Body of pancreas (tissue), 4 donors: ENCODE results near the gene LRRFIP1. TPM values are rescaled to one million over a fixed set of nuclear protein-coding genes. Genes with fewer than 3 reads are reported as not detected.

ENCODE experiments used
- ATAC-seq: fragments of 150-250 bp; one replicate; pipeline ENCODE4 v1.9.1; 2016
- DNase-seq, 4 donors: peaks; one replicate each; pipeline ENCODE4 v3.0.0-alpha.2; 2019
- H3K27ac ChIP-seq, 4 donors: fragments of 200-600 bp; sonication (generic); 1 replicate in 3 of 4; 2 replicates in 1 of 4; pipeline versions ENCODE4 v1.5.1 to v1.6.1; 2016 to 2019; ENCODE audit warnings: mild to moderate bottlenecking in 1 of 4, mixed read lengths in 1 of 4, moderate library complexity in 1 of 4
- H3K27me3 ChIP-seq, 2 donors: fragments of 200-600 bp; sonication (generic); one replicate each; pipeline ENCODE4 v1.6.0; 2016; ENCODE audit warnings: mild to moderate bottlenecking in 1 of 2
- H3K36me3 ChIP-seq, 2 donors: fragments of 200-600 bp; sonication (generic); replicated peaks in 1 of 2; 2 replicates each; pipeline ENCODE4 v1.5.1; 2016; ENCODE audit warnings: low read depth in 2 of 2; ENCODE audit not compliant: insufficient read depth in 1 of 2
- H3K4me1 ChIP-seq: fragments of 200-600 bp; sonication (generic); one replicate; pipeline ENCODE4 v1.6.0; 2016
- H3K4me3 ChIP-seq, 2 donors: fragments of 200-600 bp; sonication (generic); 1 replicate in 1 of 2; 2 replicates in 1 of 2; pipeline ENCODE4 v1.5.1; 2016 to 2019
- H3K9me3 ChIP-seq, 3 donors: fragments of 200-600 bp; sonication (generic); 1 replicate in 2 of 3; 2 replicates in 1 of 3; pipeline ENCODE4 v1.5.1; 2016
- CTCF ChIP-seq, 7 experiments: fragments of 450-650 bp in 4 of 7; fragments of 200-600 bp in 3 of 7; sonication (generic) in 3 of 7; IDR thresholded peaks; one replicate each; pipeline ENCODE4 v1.5.1; 2016 to 2019; ENCODE audit warnings: antibody characterized with exemption in 7 of 7
- POLR2A ChIP-seq, 3 donors: fragments of 450-650 bp; IDR thresholded peaks; one replicate each; pipeline ENCODE4 v1.6.1; 2016; ENCODE audit warnings: antibody characterized with exemption in 3 of 3, mild to moderate bottlenecking in 2 of 3
- WGBS, 2 donors: methylation state at CpG; one replicate each; pipeline ENCODE4 v1.1.5; 2017; 5-methylcytosine and 5-hydroxymethylcytosine counted together
- intact Hi-C: fragments of 100-400 bp; cut with DNase I; formaldehyde crosslinking; loops from one replicate; pipeline ENCODE4 v1.15.1; 2023
- total RNA-seq, 2 donors: library from RNA; depleted of rRNA; stranded (reverse); fragments of >200 nt; gene quantifications; one replicate each; pipeline ENCODE4 v1.1.0, GENCODE V29; 2016

Gene LRRFIP1
- total RNA-seq, 2 donors from 2014 or later: 49.8 to 57.1 TPM

DNA sequence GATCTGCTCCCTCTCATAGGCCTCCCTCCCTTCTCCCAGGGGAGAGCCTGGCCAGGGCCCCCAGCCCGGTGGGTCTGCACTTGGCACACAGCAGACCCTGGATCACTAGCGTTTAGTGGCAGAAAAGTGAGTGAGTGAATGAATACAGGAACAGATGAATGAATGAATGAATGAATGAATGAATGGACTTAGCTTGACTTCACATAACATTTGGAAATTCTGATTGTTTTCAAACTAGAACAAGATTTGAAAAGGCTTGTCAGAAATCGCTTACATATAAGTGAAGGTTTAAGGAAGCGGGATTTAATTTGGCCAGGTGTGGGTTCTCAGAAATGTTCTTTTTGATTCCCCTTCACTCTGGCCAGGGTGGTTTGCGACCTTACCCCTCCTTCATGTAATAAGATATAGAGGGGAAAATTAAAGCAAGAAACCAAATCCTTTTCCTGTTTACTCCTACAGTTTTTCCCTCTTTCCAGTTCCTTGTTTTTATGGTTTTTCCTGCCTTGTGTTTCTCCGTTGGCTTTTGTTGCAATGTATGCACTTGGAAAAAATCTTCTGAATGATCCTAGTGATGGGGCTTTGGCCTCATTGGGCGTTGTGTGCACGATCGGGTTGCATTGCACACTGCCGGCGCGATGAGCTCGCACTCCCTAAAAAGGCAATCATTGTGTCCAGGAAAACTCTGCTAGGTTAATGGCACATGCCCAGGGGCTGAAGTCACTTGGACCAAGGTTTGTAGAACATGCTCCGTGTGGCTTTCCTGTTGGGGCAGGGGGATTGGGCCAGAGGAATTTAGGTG, 16.4 kb downstream of the LRRFIP1 start:
- TF ChIP-seq POLR2A (IDR thresholded peaks at IDR 0.05) (no peak), CTCF (IDR thresholded peaks at IDR 0.05) (no peak)
- Histone ChIP-seq H3K27ac (no peak overlapping the region), H3K9me3 (no peaks in the 10 kb centered on the region), H3K4me1 (no peaks in the 10 kb centered on the region), H3K27me3 (no peaks in the 10 kb centered on the region), H3K36me3 (no peaks in the 10 kb centered on the region), H3K4me3 (no peak overlapping the region)
- no peak for DNase-seq
- intact Hi-C loops: no loop called here
- WGBS, 2 donors: 92 to 96% methylated on average over 13 to 14 of the region's 14 CpGs
- no peak for ATAC-seq

DNA sequence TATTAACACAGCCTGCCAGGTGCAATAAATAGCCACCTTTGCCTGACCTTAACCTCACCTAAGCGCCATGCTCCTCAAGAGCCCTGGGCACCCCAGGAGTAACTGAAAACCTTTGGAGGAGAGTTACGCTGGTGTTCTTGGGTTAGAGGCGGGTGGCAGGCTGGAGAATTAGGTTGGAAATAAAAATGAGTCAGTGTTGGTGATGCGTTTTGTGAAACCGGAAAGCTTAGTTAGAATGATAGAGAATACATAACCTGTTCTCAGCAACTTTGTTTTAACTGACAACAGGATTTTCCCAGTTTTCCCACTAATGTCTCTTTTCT, 17.0 kb downstream of the LRRFIP1 start:
- DNase-seq (no peak), ATAC-seq (no peak)
- H3K27ac ChIP-seq: no peak overlapping the region
- H3K36me3 ChIP-seq: no peaks in the 10 kb centered on the region
- no peaks in the 10 kb centered on the region for H3K9me3 ChIP-seq
- H3K4me1 ChIP-seq: no peaks in the 10 kb centered on the region
- intact Hi-C loops: no loop called here
- H3K27me3 ChIP-seq: no peaks in the 10 kb centered on the region
- WGBS, 2 donors: 90 to 97% methylated on average over 5 of the region's 5 CpGs
- H3K4me3 ChIP-seq: no peak overlapping the region
- TF ChIP-seq CTCF (IDR thresholded peaks at IDR 0.05) (no peak), POLR2A (IDR thresholded peaks at IDR 0.05) (no peak)

GRCh38 chr2:237645261-237645660, 17.9 kb downstream of the LRRFIP1 start:
- H3K4me3 ChIP-seq: no peak overlapping the region
- no peak for ATAC-seq
- DNase-seq: no peak
- WGBS, 2 donors: 91 to 97% methylated on average over 5 to 8 of the region's 8 CpGs
- H3K36me3 ChIP-seq: no peaks in the 10 kb centered on the region
- no peaks in the 10 kb centered on the region for H3K9me3 ChIP-seq
- intact Hi-C loops: no loop called here
- peaks cover 8% of the 10 kb centered on the region for H3K4me1 ChIP-seq
- no peak overlapping the region for H3K27ac ChIP-seq
- no peaks in the 10 kb centered on the region for H3K27me3 ChIP-seq
- TF ChIP-seq POLR2A (IDR thresholded peaks at IDR 0.05): no peak
- TF ChIP-seq CTCF (IDR thresholded peaks at IDR 0.05): no peak

DNA sequence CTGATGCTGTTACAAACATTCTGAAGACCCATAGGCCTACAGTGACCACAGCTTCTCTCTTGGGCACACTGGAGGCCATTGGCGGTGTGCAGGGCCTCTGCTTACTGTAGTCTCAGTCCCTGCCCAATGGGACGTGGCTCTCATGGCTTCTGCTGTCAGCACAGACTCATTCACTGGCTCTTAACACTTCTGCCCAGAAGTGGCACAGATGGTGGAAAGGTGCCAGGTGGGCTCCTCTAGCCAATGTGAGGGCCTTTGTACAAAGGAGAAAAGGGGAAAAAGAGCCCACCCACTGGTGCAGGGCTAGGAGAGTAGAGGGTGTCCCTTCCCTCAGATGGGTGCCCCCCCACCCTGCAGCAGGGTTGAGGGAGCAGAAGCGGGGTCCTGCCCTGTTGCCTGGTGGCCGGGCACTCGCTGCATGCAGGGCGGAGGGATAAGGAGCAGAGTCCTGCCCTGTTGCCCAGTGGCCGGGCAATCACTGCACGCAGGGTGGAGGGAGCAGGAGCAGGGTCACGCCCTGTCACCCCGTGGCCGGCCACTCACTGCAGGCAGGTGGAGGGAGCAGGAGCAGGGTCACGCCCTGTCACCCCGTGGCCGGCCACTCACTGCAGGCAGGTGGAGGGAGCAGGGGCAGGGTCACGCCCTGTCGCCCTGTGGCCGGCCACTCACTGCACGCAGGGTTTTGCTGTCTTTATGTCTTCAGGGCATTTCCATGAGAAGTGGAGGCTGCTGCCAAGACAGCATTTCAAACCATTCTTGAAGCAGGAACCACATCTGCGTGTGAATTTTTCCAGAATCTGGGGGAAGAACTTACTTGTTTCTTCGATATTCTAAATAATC, 20.0 kb downstream of the LRRFIP1 start:
- 94 to 95% methylated on average over 8 to 19 of the region's 20 CpGs for WGBS, 2 donors
- TF ChIP-seq POLR2A (IDR thresholded peaks at IDR 0.05) (no peak), CTCF (IDR thresholded peaks at IDR 0.05) (no peak)
- H3K27ac ChIP-seq: no peak overlapping the region
- no peak for ATAC-seq
- H3K4me3 ChIP-seq: no peak overlapping the region
- intact Hi-C loops: no loop called here
- H3K9me3 ChIP-seq: no peaks in the 10 kb centered on the region
- no peaks in the 10 kb centered on the region for H3K27me3 ChIP-seq
- no peak for DNase-seq
- no peaks in the 10 kb centered on the region for H3K36me3 ChIP-seq
- H3K4me1 ChIP-seq: peaks cover 16% of the 10 kb centered on the region
